Measurements from ENCODE around the gene SFPQ. TPM values are rescaled to one million over a fixed set of nuclear protein-coding genes. Genes with fewer than 3 reads are reported as not detected.
A peak's percentile ranks its signal among the peaks of the same experiment; 100 is the strongest.

Gene SFPQ
- total RNA-seq, 1 experiment from 2014 or later: 354 TPM

DNA sequence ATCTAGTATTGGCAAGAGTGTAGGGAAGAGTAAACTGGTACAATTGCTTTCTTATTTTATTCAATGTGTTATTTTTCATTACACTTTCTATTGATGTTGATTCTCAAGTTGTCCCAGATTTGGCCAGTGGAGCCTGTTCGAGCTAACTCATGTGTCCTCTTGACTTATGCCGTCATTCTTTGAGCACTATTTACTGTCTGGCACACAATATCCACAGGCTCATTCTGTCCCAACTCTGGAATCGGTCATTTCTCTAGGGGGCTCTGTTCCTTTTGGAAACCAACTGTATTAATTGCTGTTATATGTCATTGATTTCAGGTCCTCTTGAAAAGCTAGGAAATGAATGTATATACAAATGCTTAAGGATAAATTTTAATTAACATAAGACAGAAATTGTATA, 22.4 kb upstream of the SFPQ start:
- ChIA-PET POLR2A (interaction anchor here (0.7 kb wide), 1 partner anchor 125 kb away, joined by 3 read pairs; no protein-coding TSS in a partner anchor), CTCF (no interaction called here)
- H3K9me3 Mint-ChIP-seq: peaks cover under 1% of the 10 kb centered on the region; the same call in 1 of the 2 replicates
- DNase-seq (ENCODE audit: low spot score) (no peak), ATAC-seq (no peak)
- no peak overlapping the region for H3K4me3 Mint-ChIP-seq
- H3K4me1 Mint-ChIP-seq: peaks cover 13% of the 10 kb centered on the region
- no peak overlapping the region for H3K27ac Mint-ChIP-seq
- no peaks in the 10 kb centered on the region for H3K36me3 Mint-ChIP-seq
- TF ChIP-seq, protein P1, sequence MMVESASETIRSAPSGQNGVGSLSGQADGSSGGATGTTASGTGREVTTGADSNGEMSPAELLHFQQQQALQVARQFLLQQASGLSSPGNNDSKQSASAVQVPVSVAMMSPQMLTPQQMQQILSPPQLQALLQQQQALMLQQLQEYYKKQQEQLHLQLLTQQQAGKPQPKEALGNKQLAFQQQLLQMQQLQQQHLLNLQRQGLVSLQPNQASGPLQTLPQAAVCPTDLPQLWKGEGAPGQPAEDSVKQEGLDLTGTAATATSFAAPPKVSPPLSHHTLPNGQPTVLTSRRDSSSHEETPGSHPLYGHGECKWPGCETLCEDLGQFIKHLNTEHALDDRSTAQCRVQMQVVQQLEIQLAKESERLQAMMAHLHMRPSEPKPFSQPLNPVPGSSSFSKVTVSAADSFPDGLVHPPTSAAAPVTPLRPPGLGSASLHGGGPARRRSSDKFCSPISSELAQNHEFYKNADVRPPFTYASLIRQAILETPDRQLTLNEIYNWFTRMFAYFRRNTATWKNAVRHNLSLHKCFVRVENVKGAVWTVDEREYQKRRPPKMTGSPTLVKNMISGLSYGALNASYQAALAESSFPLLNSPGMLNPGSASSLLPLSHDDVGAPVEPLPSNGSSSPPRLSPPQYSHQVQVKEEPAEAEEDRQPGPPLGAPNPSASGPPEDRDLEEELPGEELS (CRISPR knock-in tag; IDR thresholded peaks at IDR 0.05): no peak
- no peak for TF ChIP-seq JUN (CRISPR knock-in tag; IDR thresholded peaks at IDR 0.05)
- TF ChIP-seq, protein P2, sequence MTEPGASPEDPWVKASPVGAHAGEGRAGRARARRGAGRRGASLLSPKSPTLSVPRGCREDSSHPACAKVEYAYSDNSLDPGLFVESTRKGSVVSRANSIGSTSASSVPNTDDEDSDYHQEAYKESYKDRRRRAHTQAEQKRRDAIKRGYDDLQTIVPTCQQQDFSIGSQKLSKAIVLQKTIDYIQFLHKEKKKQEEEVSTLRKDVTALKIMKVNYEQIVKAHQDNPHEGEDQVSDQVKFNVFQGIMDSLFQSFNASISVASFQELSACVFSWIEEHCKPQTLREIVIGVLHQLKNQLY (CRISPR knock-in tag; IDR thresholded peaks at IDR 0.05): no peak
- TF ChIP-seq RELA (CRISPR knock-in tag; IDR thresholded peaks at IDR 0.05; ENCODE audit: borderline replicate concordance): no peak
- no peak for TF ChIP-seq NR2C2 (CRISPR knock-in tag; IDR thresholded peaks at IDR 0.05)
- TF ChIP-seq, protein P3, sequence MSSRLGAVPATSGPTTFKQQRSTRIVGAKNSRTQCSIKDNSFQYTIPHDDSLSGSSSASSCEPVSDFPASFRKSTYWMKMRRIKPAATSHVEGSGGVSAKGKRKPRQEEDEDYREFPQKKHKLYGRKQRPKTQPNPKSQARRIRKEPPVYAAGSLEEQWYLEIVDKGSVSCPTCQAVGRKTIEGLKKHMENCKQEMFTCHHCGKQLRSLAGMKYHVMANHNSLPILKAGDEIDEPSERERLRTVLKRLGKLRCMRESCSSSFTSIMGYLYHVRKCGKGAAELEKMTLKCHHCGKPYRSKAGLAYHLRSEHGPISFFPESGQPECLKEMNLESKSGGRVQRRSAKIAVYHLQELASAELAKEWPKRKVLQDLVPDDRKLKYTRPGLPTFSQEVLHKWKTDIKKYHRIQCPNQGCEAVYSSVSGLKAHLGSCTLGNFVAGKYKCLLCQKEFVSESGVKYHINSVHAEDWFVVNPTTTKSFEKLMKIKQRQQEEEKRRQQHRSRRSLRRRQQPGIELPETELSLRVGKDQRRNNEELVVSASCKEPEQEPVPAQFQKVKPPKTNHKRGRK (CRISPR knock-in tag; IDR thresholded peaks at IDR 0.05; ENCODE audit: borderline replicate concordance): no peak
- H3K27me3 Mint-ChIP-seq (ENCODE audit: low read depth): no peaks in the 10 kb centered on the region

DNA sequence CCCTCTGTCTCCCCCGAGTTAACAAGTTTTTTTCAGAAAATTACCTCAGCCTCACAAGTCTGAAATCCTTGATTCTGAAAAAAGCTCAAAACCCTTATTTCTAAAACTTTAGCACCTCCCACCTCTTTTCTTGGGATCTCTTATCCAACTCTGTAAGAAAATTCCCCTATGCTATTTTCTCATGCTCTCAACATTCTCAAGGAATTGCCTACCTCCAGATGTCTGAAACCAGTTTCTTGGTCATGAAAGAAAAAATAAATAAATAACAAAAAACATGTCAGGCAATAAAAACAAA, 18.1 kb upstream of the SFPQ start:
- Mint-ChIP-seq H3K9me3 (no peaks in the 10 kb centered on the region), H3K27me3 (ENCODE audit: low read depth) (no peaks in the 10 kb centered on the region), H3K36me3 (no peaks in the 10 kb centered on the region), H3K27ac (no peak overlapping the region; the same call in 1 of the 2 replicates), H3K4me1 (peaks cover 21% of the 10 kb centered on the region), H3K4me3 (no peak overlapping the region)
- ATAC-seq: no peak
- DNase-seq (ENCODE audit: low spot score): no peak
- ChIA-PET POLR2A (interaction anchor here (0.6 to 1.1 kb wide), 2 partner anchors 55 to 137 kb away, joined by 6 to 9 read pairs; no protein-coding TSS in a partner anchor), CTCF (interaction anchor here (0.7 to 1.5 kb wide), 5 partner anchors 9 to 48 kb away, joined by 3 to 7 read pairs (median 3); no protein-coding TSS in a partner anchor)
- TF ChIP-seq GRHL2 (CRISPR knock-in tag; IDR thresholded peaks at IDR 0.05; ENCODE audit: insufficient replicate concordance, severe bottlenecking) (no peak), ZNF232 (CRISPR knock-in tag; IDR thresholded peaks at IDR 0.05) (no peak)
- TF ChIP-seq, protein P4, sequence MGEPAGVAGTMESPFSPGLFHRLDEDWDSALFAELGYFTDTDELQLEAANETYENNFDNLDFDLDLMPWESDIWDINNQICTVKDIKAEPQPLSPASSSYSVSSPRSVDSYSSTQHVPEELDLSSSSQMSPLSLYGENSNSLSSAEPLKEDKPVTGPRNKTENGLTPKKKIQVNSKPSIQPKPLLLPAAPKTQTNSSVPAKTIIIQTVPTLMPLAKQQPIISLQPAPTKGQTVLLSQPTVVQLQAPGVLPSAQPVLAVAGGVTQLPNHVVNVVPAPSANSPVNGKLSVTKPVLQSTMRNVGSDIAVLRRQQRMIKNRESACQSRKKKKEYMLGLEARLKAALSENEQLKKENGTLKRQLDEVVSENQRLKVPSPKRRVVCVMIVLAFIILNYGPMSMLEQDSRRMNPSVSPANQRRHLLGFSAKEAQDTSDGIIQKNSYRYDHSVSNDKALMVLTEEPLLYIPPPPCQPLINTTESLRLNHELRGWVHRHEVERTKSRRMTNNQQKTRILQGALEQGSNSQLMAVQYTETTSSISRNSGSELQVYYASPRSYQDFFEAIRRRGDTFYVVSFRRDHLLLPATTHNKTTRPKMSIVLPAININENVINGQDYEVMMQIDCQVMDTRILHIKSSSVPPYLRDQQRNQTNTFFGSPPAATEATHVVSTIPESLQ (CRISPR knock-in tag; IDR thresholded peaks at IDR 0.05): no peak

DNA sequence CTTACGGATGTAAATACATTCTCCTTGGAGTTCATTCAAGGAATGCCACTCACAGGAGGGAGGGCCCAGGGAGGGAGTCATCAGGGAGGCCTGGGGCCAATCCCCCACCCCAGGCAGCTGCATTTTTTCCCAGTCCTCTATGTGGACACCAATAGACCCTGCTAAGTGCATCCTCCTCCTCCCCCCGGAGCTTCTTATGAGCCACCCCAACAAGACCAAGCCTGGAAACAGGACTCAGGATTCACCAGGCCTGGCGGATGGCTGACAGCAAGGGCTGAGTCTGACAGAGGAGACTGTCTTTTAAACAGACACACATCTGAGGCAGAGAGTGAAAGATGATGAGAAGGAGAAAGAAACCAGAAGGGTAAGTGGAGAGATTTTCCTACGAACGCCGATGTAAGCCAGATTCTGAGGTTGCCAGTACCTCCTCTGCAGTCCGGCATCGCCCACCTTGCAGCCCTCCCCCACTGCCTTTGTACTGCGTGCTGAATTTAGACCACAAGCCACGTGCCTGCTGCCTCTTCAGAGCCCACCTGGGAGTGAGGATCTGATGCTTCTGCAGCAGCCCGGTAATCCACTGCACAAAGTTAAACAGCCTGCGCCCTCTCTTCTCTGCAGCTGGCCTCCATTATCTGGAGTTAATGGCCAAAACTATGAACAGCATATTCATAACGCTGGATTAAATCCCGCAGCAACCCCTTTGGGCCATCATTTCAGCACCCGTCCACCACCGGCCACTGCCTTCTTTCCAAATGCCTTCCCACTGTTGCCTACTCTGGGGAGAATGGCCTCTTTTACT, 17.6 kb upstream of the SFPQ start:
- ATAC-seq (peak; percentile 90), DNase-seq (ENCODE audit: low spot score) (peak; percentile 54)
- Mint-ChIP-seq H3K9me3 (no peaks in the 10 kb centered on the region), H3K36me3 (no peaks in the 10 kb centered on the region), H3K27me3 (ENCODE audit: low read depth) (no peaks in the 10 kb centered on the region), H3K4me3 (peak overlapping the region; percentile 41), H3K27ac (peak overlapping the region; percentile 93), H3K4me1 (peaks cover 21% of the 10 kb centered on the region)
- POLR2A ChIA-PET: interaction anchor here (0.7 to 1.1 kb wide), 3 partner anchors 11 to 136 kb away, joined by 3 to 9 read pairs (median 3); partner anchors contain the start of gene SFPQ
- CTCF ChIA-PET: interaction anchor here (0.5 to 1.5 kb wide), 5 partner anchors 9 to 241 kb away, joined by 3 to 7 read pairs (median 4); no protein-coding TSS in a partner anchor
- no peak for TF ChIP-seq NR3C1 (CRISPR knock-in tag; conservative IDR thresholded peaks at IDR 0.05; ENCODE audit: low read depth)
- TF ChIP-seq ZNF416 (CRISPR knock-in tag; IDR thresholded peaks at IDR 0.05): no peak
- TF ChIP-seq, protein P5, sequence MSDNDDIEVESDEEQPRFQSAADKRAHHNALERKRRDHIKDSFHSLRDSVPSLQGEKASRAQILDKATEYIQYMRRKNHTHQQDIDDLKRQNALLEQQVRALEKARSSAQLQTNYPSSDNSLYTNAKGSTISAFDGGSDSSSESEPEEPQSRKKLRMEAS (CRISPR knock-in tag; IDR thresholded peaks at IDR 0.05): peak; percentile 85
- TF ChIP-seq ESRRA (CRISPR knock-in tag; IDR thresholded peaks at IDR 0.05; ENCODE audit: borderline replicate concordance): no peak
- TF ChIP-seq, protein P6, sequence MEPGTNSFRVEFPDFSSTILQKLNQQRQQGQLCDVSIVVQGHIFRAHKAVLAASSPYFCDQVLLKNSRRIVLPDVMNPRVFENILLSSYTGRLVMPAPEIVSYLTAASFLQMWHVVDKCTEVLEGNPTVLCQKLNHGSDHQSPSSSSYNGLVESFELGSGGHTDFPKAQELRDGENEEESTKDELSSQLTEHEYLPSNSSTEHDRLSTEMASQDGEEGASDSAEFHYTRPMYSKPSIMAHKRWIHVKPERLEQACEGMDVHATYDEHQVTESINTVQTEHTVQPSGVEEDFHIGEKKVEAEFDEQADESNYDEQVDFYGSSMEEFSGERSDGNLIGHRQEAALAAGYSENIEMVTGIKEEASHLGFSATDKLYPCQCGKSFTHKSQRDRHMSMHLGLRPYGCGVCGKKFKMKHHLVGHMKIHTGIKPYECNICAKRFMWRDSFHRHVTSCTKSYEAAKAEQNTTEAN (CRISPR knock-in tag; IDR thresholded peaks at IDR 0.05): no peak
- TF ChIP-seq SMAD4 (CRISPR knock-in tag; IDR thresholded peaks at IDR 0.05): no peak
- TF ChIP-seq, protein P1 (CRISPR knock-in tag; IDR thresholded peaks at IDR 0.05): 0 out of 2 replicates have a peak, but pooled peaks have one; percentile 43
- TF ChIP-seq ZNF219 (CRISPR knock-in tag; IDR thresholded peaks at IDR 0.05; ENCODE audit: borderline replicate concordance): no peak
- TF ChIP-seq PRRX2 (CRISPR knock-in tag; IDR thresholded peaks at IDR 0.05): no peak
- no peak for TF ChIP-seq TEAD4 (CRISPR knock-in tag; IDR thresholded peaks at IDR 0.05)
- TF ChIP-seq, protein P7, sequence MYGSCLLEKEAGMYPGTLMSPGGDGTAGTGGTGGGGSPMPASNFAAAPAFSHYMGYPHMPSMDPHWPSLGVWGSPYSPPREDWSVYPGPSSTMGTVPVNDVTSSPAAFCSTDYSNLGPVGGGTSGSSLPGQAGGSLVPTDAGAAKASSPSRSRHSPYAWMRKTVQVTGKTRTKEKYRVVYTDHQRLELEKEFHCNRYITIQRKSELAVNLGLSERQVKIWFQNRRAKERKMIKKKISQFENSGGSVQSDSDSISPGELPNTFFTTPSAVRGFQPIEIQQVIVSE (CRISPR knock-in tag; IDR thresholded peaks at IDR 0.05; ENCODE audit: borderline replicate concordance): no peak
